Hepatocyte (in vitro differentiated cells): ENCODE data around the gene FAF1.

Source experiments
- CTCF ChIP-seq: fragments of 200-600 bp; sonication (generic); IDR thresholded peaks from 2 replicates; pipeline ENCODE4 v1.5.1; 2016; ENCODE audit warnings: antibody characterized with exemption, mild to moderate bottlenecking; ENCODE audit not compliant: poor library complexity
- EZH2 ChIP-seq: fragments of 200-600 bp; sonication (generic); IDR thresholded peaks from 2 replicates; pipeline ENCODE4 v1.6.1; 2016; ENCODE audit warnings: antibody characterized with exemption, mild to moderate bottlenecking, borderline replicate concordance

- TF ChIP-seq EZH2 (no peak), CTCF (no peak)
These were observed 313.5 kb downstream of the FAF1 start for GRCh38 chr1:50646526-50646925.
